NCI-H748 treated with DMSO at 0.1 percent for 48 hours (cell line): ENCODE data around the gene BNIP5.
"Not testable (repeated sequence)": the region's sequence is repeated elsewhere in the genome, so short reads cannot be mapped to it uniquely, and the experiment has no call there.

Experiments used
- DNase-seq: peaks from one replicate; lab custom pipeline; 2025; lab: John Stamatoyannopoulos, UW

The BNIP5 gene

GRCh38 chr6:36340618-36341454 lies 4.1 kb upstream of the BNIP5 start:
- no peak for DNase-seq

- DNase-seq: no peak
Observed at GRCh38 chr6:36340306-36340617, 3.6 kb upstream of the BNIP5 start.

- DNase-seq: no peak
Observed at GRCh38 chr6:36339146-36339545, 2.5 kb upstream of the BNIP5 start.

- not testable (repeated sequence) for DNase-seq
Observed at GRCh38 chr6:36338223-36338622, 1.5 kb upstream of the BNIP5 start.

GRCh38 chr6:36337814-36338213 lies 1.1 kb upstream of the BNIP5 start:
- no peak for DNase-seq

- no peak for DNase-seq
Observed at GRCh38 chr6:36336208-36336710, 429 bp downstream of the BNIP5 start.

- no peak for DNase-seq
Observed at GRCh38 chr6:36335465-36336207, 1.1 kb downstream of the BNIP5 start.

- DNase-seq: peak; percentile 20
Observed at GRCh38 chr6:36334832-36335459, 1.7 kb downstream of the BNIP5 start.

GRCh38 chr6:36333931-36334725 lies 2.6 kb downstream of the BNIP5 start:
- DNase-seq: no peak

- no peak for DNase-seq
Observed at GRCh38 chr6:36333171-36333895, 3.4 kb downstream of the BNIP5 start.

- no peak for DNase-seq
Observed at GRCh38 chr6:36331381-36331780, 5.3 kb downstream of the BNIP5 start.

- DNase-seq: no peak
Observed at GRCh38 chr6:36330366-36330765, 6.3 kb downstream of the BNIP5 start.

- DNase-seq: no peak
Observed at GRCh38 chr6:36329798-36330291, 6.8 kb downstream of the BNIP5 start.

GRCh38 chr6:36328600-36328999 lies 8.1 kb downstream of the BNIP5 start:
- DNase-seq: no peak

GRCh38 chr6:36327919-36328236 lies 8.8 kb downstream of the BNIP5 start:
- DNase-seq: no peak

- DNase-seq: no peak
Observed at GRCh38 chr6:36327226-36327918, 9.3 kb downstream of the BNIP5 start.

- DNase-seq: no peak
Observed at GRCh38 chr6:36326356-36326995, 10.2 kb downstream of the BNIP5 start.

- DNase-seq: no peak
Observed at GRCh38 chr6:36324715-36325114, 12.0 kb downstream of the BNIP5 start.

GRCh38 chr6:36324191-36324590 lies 12.5 kb downstream of the BNIP5 start:
- no peak for DNase-seq

GRCh38 chr6:36323062-36323461 lies 13.6 kb downstream of the BNIP5 start:
- DNase-seq: no peak
